HEK293T (cell line): Measurements from ENCODE around the gene PDS5A.
"Not testable (repeated sequence)": the region's sequence is repeated elsewhere in the genome, so short reads cannot be mapped to it uniquely, and the experiment has no call there.

Experiments
- CTCF ChIA-PET: fragments of 350-600 bp; formaldehyde crosslinking; extraction: SDS; loops from one replicate; lab custom pipeline; 2021; ENCODE audit warnings: antibody characterized with exemption, inconsistent platforms; lab: Yijun Ruan, JAX
- POLR2A ChIA-PET: fragments of 350-600 bp; formaldehyde crosslinking; extraction: SDS; loops from one replicate; lab custom pipeline; 2020; ENCODE audit warnings: antibody characterized with exemption, inconsistent platforms; lab: Yijun Ruan, JAX
- DNase-seq: peaks from one replicate; pipeline ENCODE4 v3.0.0; 2012; ENCODE audit warnings: mixed read lengths; ENCODE audit errors: extremely low spot score
- ARNT ChIP-seq: fragments of 450-650 bp; IDR thresholded peaks from 2 replicates; pipeline ENCODE4 v1.6.1; 2017; ENCODE audit warnings: mild to moderate bottlenecking
- BHLHE40 ChIP-seq: fragments of 450-650 bp; IDR thresholded peaks from 2 replicates; pipeline ENCODE4 v1.6.1; 2016; ENCODE audit warnings: mild to moderate bottlenecking, moderate library complexity, borderline replicate concordance
- CTBP1 ChIP-seq: fragments of 450-650 bp; IDR thresholded peaks from 2 replicates; pipeline ENCODE4 v1.6.1; 2016; ENCODE audit warnings: borderline replicate concordance
- ELF4 ChIP-seq: fragments of 450-650 bp; IDR thresholded peaks from 2 replicates; pipeline ENCODE4 v1.6.1; 2017; ENCODE audit warnings: antibody characterized with exemption
- FOXA1 ChIP-seq: fragments of 450-650 bp; IDR thresholded peaks from 2 replicates; pipeline ENCODE4 v1.6.1; 2016; ENCODE audit warnings: mild to moderate bottlenecking
- FOXK2 ChIP-seq: fragments of 450-650 bp; IDR thresholded peaks from 2 replicates; pipeline ENCODE4 v1.6.1; 2016; ENCODE audit warnings: mild to moderate bottlenecking
- FOXM1 ChIP-seq: fragments of 450-650 bp; IDR thresholded peaks from 2 replicates; pipeline ENCODE4 v1.6.1; 2017; ENCODE audit warnings: mild to moderate bottlenecking, borderline replicate concordance
- HDGF ChIP-seq: fragments of 450-650 bp; IDR thresholded peaks from 2 replicates; pipeline ENCODE4 v1.6.1; 2017; ENCODE audit warnings: antibody characterized with exemption, borderline replicate concordance
- L3MBTL2 ChIP-seq: fragments of 450-650 bp; conservative IDR thresholded peaks from 2 replicates; pipeline ENCODE4 v1.6.1; 2016; ENCODE audit warnings: mild to moderate bottlenecking
- LEF1 ChIP-seq: fragments of 450-650 bp; IDR thresholded peaks from 2 replicates; pipeline ENCODE4 v1.6.1; 2017; ENCODE audit warnings: mild to moderate bottlenecking, borderline replicate concordance
- NFRKB ChIP-seq: fragments of 450-650 bp; IDR thresholded peaks from 2 replicates; pipeline ENCODE4 v1.6.1; 2016; ENCODE audit warnings: mild to moderate bottlenecking, moderate library complexity
- SP1 ChIP-seq: fragments of 450-650 bp; IDR thresholded peaks from 2 replicates; pipeline ENCODE4 v1.6.1; 2017
- SUZ12 ChIP-seq: fragments of 450-650 bp; IDR thresholded peaks from 2 replicates; pipeline ENCODE4 v1.6.1; 2016; ENCODE audit warnings: mild to moderate bottlenecking
- TARDBP ChIP-seq: fragments of 450-650 bp; IDR thresholded peaks from 2 replicates; pipeline ENCODE4 v1.6.1; 2016
- ZNF384 ChIP-seq: fragments of 450-650 bp; IDR thresholded peaks from 2 replicates; pipeline ENCODE4 v1.6.1; 2016
- TF ChIP-seq, protein P1 (sequence below): fragments of 450-650 bp; IDR thresholded peaks from 2 replicates; pipeline ENCODE4 v1.6.1; 2016

Gene PDS5A

DNA sequence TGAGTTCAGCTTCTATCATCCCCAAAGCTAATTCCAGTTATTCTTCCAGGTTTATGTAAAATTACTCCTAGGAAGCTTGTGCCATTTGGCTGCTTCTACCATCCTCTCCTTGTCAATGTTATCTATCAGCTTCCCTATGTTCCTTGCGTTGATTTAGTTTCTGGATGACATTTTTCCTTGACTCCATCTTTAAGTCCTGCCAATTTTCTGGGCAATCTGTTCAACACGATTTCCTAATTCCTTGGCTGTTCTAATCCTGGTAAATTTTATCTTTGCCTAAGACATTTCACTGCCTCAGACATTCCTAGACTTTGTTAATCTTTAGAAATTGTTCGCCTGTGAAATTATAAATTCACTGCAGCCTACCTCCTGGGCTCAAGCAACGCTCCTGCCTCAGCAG, 125.1 kb downstream of the PDS5A start:
- no peak for DNase-seq
- ChIA-PET POLR2A (no interaction called here), CTCF (no interaction called here)
- no peak for TF ChIP-seq LEF1
- no peak for TF ChIP-seq ARNT
- TF ChIP-seq L3MBTL2, result no peak
- no peak for TF ChIP-seq TARDBP
- TF ChIP-seq ELF4, result no peak
- TF ChIP-seq SUZ12, result no peak
- TF ChIP-seq SP1, result no peak
- TF ChIP-seq FOXK2, result no peak
- TF ChIP-seq, protein P1, sequence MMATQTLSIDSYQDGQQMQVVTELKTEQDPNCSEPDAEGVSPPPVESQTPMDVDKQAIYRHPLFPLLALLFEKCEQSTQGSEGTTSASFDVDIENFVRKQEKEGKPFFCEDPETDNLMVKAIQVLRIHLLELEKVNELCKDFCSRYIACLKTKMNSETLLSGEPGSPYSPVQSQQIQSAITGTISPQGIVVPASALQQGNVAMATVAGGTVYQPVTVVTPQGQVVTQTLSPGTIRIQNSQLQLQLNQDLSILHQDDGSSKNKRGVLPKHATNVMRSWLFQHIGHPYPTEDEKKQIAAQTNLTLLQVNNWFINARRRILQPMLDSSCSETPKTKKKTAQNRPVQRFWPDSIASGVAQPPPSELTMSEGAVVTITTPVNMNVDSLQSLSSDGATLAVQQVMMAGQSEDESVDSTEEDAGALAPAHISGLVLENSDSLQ, result no peak
- TF ChIP-seq NFRKB, result no peak
- TF ChIP-seq ZNF384, result no peak

DNA sequence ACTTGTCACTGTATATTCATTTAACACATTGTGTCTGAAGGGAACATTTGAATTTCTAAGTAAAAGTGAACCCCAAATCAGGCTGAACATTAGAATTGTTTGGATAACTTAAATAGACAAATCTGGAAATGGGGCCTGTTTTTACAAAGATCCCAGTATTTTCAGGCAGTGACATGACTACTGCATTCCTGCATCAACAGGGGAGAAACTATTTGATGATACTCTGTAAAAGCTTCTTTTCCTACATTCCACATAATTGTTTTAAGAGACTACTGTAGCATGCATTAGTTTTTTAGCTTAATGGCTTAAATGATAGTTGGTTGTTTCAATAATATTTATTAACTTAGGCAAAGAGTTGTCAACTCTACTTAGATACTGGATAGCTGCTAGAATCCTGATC, 127.0 kb downstream of the PDS5A start:
- ChIA-PET CTCF (no interaction called here), POLR2A (no interaction called here)
- TF ChIP-seq HDGF (no peak), LEF1 (no peak), BHLHE40 (no peak), L3MBTL2 (no peak), FOXK2 (no peak)
- DNase-seq, result no peak

DNA sequence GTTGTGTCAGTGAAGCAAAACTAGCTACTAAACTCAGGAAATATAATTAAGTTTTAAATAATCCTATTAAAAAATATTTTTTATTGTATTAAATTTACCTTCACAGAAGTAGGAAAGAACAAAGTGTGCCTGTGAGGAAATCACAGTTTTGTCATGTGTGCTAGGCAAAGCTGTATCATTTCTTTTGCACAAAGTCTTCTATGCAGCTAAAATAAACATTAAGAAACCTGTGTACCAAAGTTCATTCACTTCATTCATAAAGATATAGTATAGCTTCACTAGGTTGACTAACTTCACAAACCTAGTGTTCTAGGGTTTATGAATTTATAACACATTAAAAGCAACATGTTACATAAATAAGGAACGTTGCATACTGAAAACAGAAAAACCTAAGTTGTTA, 131.0 kb downstream of the PDS5A start:
- ChIA-PET POLR2A (no interaction called here), CTCF (interaction anchor here (0.6 kb wide), 1 partner anchor 1091 kb away, joined by 4 read pairs; no protein-coding TSS in a partner anchor)
- TF ChIP-seq SUZ12 (no peak), L3MBTL2 (no peak), NFRKB (no peak), FOXK2 (no peak), ELF4 (no peak), LEF1 (no peak), SP1 (no peak), FOXA1 (no peak), CTBP1 (no peak), HDGF (no peak), BHLHE40 (no peak), FOXM1 (no peak), ZNF384 (no peak), TARDBP (no peak), ARNT (no peak)
- TF ChIP-seq, protein P1, result no peak
- no peak for DNase-seq

DNA sequence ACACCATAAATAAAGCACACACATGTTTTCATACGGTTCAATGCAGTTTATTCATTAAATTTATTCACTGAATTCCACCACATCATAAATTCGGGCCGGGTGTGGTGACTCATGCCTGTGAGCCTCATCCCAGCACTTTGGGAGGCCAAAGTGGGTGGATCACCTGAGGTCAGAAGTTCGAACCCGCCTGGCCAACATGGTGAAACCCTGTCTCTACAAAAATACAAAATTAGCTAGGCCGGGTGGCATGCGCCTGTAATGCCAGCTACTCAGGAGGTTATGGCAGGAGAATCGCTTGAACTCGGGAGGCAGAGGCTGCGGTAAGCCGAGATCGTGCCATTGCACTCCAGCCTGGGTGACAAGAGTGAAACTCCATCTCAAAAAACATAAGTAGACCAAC, 131.6 kb downstream of the PDS5A start:
- no peak for DNase-seq
- ChIA-PET CTCF (no interaction called here), POLR2A (no interaction called here)

DNA sequence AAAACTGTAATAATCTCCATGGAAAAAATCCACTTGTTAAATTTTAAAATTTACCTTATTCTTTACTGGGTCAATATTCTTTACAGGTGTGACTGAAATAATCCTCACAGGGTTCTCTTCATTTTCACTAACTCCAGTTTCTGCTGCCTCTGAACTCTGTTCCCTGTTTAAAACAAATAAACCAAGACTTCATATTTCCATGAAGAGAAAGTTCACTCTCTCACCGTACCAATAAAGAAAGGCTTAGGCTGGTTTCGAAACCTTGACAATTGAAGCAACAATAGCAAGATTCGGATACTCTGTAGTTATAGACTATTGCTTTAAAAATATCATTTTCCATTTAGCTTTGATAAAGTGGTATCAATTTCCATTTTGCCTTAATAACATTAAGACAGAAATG, 135.8 kb downstream of the PDS5A start:
- CTCF ChIA-PET, result no interaction called here
- TF ChIP-seq TARDBP (no peak), HDGF (no peak), NFRKB (no peak)
- no peak for DNase-seq
- POLR2A ChIA-PET, result no interaction called here

More for the DNA sequence above, 131.6 kb downstream of the PDS5A start:
- TF ChIP-seq HDGF (no peak), NFRKB (no peak), ZNF384 (no peak), FOXK2 (no peak), LEF1 (no peak), TARDBP (no peak), FOXM1 (no peak), SP1 (no peak), ELF4 (no peak)

- DNase-seq, POLR2A ChIA-PET, CTCF ChIA-PET: not testable (repeated sequence)
Measured at GRCh38 chr4:39840516-39840915, 137.2 kb downstream of the PDS5A start.

GRCh38 chr4:39840027-39840426, 137.7 kb downstream of the PDS5A start:
- DNase-seq, result no peak
- CTCF ChIA-PET, result no interaction called here
- POLR2A ChIA-PET, result no interaction called here
- no peak for TF ChIP-seq SP1
- TF ChIP-seq LEF1, result no peak
- TF ChIP-seq FOXK2, result no peak
- TF ChIP-seq HDGF, result no peak
- no peak for TF ChIP-seq SUZ12
- no peak for TF ChIP-seq L3MBTL2
- no peak for TF ChIP-seq NFRKB
- TF ChIP-seq FOXA1, result no peak
- TF ChIP-seq, protein P1, result no peak
- no peak for TF ChIP-seq ZNF384

GRCh38 chr4:39838431-39838830, 139.3 kb downstream of the PDS5A start:
- DNase-seq, POLR2A ChIA-PET, CTCF ChIA-PET: not testable (repeated sequence)
